Lower leg skin (tissue), 4 donors: ENCODE measurements around the gene PCDHGA1. TPM values are rescaled to one million over a fixed set of nuclear protein-coding genes. Genes with fewer than 3 reads are reported as not detected.
A peak's percentile ranks its signal among the peaks of the same experiment; 100 is the strongest.

Experiments
- DNase-seq, 2 donors: peaks; one replicate each; pipeline ENCODE4 v3.0.0-alpha.2; 2019; ENCODE audit warnings: low spot score in 2 of 2
- H3K4me3 ChIP-seq: fragments of 200-600 bp; sonication (generic); 2 replicates; pipeline ENCODE4 v1.5.1; 2017; ENCODE audit warnings: mild to moderate bottlenecking, low read depth; ENCODE audit not compliant: poor library complexity, severe bottlenecking
- CTCF ChIP-seq, 3 donors: fragments of 450-650 bp; IDR thresholded peaks; one replicate each; pipeline ENCODE4 v1.5.1; 2016; ENCODE audit warnings: antibody characterized with exemption in 3 of 3, mild to moderate bottlenecking in 3 of 3, moderate library complexity in 2 of 3
- POLR2A ChIP-seq, 2 donors: fragments of 450-650 bp; IDR thresholded peaks; one replicate each; pipeline ENCODE4 v1.6.1; 2016 to 2017; ENCODE audit warnings: antibody characterized with exemption in 2 of 2, mild to moderate bottlenecking in 1 of 2, moderate library complexity in 1 of 2
- WGBS, 2 donors: methylation state at CpG; one replicate each; pipeline ENCODE4 v1.1.5; 2018; 5-methylcytosine and 5-hydroxymethylcytosine counted together
- intact Hi-C: fragments of 100-400 bp; cut with DNase I; formaldehyde crosslinking; loops from one replicate; pipeline ENCODE4 v1.15.0; 2023; ENCODE audit warnings: low total_unique reads
- total RNA-seq, 4 donors: library from RNA; depleted of rRNA; stranded (reverse); fragments of >200 nt; gene quantifications; one replicate each; pipeline ENCODE4 v1.1.0, GENCODE V29; 2016

Gene PCDHGA1
- total RNA-seq, 4 donors from 2014 or later, result 0.52 to 0.54 (median 0.53) TPM; not detected in 1

- TF ChIP-seq CTCF (IDR thresholded peaks at IDR 0.05) (no peak), POLR2A (IDR thresholded peaks at IDR 0.05) (no peak)
- intact Hi-C loops, result no loop called here
- H3K4me3 ChIP-seq, result no peak overlapping the region
- DNase-seq, result peak in 1 of 2 donors; percentile 5
- 96 to 98% methylated on average over 4 of the region's 4 CpGs for WGBS, 2 donors
These were observed 204.3 kb downstream of the PCDHGA1 start for GRCh38 chr5:141534492-141535213.

GRCh38 chr5:141543053-141543452 lies 212.7 kb downstream of the PCDHGA1 start:
- TF ChIP-seq CTCF (IDR thresholded peaks at IDR 0.05) (no peak), POLR2A (IDR thresholded peaks at IDR 0.05) (no peak)
- 74 to 77% methylated on average over 2 of the region's 2 CpGs for WGBS, 2 donors
- H3K4me3 ChIP-seq, result no peak overlapping the region
- no peak for DNase-seq
- intact Hi-C loops, result no loop called here

- intact Hi-C loops, result no loop called here
- WGBS, 2 donors, result 94 to 100% methylated on average over 1 of the region's 1 CpG
- no peak for TF ChIP-seq CTCF (IDR thresholded peaks at IDR 0.05)
- TF ChIP-seq POLR2A (IDR thresholded peaks at IDR 0.05), result no peak
- DNase-seq, result no peak
- no peak overlapping the region for H3K4me3 ChIP-seq
These were observed 217.2 kb downstream of the PCDHGA1 start for GRCh38 chr5:141547488-141547887.

- WGBS, 2 donors, result 95 to 97% methylated on average over 5 of the region's 5 CpGs
- H3K4me3 ChIP-seq, result no peak overlapping the region
- TF ChIP-seq CTCF (IDR thresholded peaks at IDR 0.05) (no peak), POLR2A (IDR thresholded peaks at IDR 0.05) (no peak)
- intact Hi-C loops, result no loop called here
- no peak for DNase-seq
These were observed 217.6 kb downstream of the PCDHGA1 start for GRCh38 chr5:141547921-141548320.

- no peak overlapping the region for H3K4me3 ChIP-seq
- intact Hi-C loops, result loop anchor here (10.0 kb wide), 1 partner anchor 143 kb away; the partner anchor contains the start of genes PCDHGA10 and PCDHGB7
- 12 to 29% methylated on average over 11 of the region's 11 CpGs for WGBS, 2 donors
- peak; percentile 86 to 98 for DNase-seq
- peak in 1 of 3 donors; percentile 42 for TF ChIP-seq CTCF (IDR thresholded peaks at IDR 0.05)
- no peak for TF ChIP-seq POLR2A (IDR thresholded peaks at IDR 0.05)
These were observed 227.4 kb downstream of the PCDHGA1 start for GRCh38 chr5:141557681-141558136.
